ENCODE results near the gene IL17RC. TPM values are rescaled to one million over a fixed set of nuclear protein-coding genes. Genes with fewer than 3 reads are reported as not detected.

Gene IL17RC, protein sequence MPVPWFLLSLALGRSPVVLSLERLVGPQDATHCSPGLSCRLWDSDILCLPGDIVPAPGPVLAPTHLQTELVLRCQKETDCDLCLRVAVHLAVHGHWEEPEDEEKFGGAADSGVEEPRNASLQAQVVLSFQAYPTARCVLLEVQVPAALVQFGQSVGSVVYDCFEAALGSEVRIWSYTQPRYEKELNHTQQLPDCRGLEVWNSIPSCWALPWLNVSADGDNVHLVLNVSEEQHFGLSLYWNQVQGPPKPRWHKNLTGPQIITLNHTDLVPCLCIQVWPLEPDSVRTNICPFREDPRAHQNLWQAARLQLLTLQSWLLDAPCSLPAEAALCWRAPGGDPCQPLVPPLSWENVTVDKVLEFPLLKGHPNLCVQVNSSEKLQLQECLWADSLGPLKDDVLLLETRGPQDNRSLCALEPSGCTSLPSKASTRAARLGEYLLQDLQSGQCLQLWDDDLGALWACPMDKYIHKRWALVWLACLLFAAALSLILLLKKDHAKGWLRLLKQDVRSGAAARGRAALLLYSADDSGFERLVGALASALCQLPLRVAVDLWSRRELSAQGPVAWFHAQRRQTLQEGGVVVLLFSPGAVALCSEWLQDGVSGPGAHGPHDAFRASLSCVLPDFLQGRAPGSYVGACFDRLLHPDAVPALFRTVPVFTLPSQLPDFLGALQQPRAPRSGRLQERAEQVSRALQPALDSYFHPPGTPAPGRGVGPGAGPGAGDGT
- total RNA-seq (2021; fragmentation: NEBNext Ultra II Directional; extraction: Animal tissue kit (Norgen Biotek cat#: 25700)) (9.1 and 11.8 TPM in 2 replicates), polyA plus RNA-seq (2011; rRNA removed) (13.0 and 15.4 TPM in 2 replicates), polyA minus RNA-seq (2011; rRNA and poly(A)+ RNA removed) (7.5 and 7.8 TPM in 2 replicates)
- polyA plus RNA-seq (2011; cell fraction: cytosol; rRNA removed) = 12.8 TPM
- 46.4 TPM for polyA plus RNA-seq (2011; cell fraction: nucleus; rRNA removed)
- polyA plus RNA-seq (2012, experiment 1 of 2) = 8.9 to 12.4 TPM (median 11.2 TPM) in 4 replicates
- polyA plus RNA-seq (2012, experiment 2 of 2) = 11.1 TPM
- polyA plus RNA-seq (2013, experiment 1 of 2) = 11.0 TPM
- 10.3 TPM for polyA plus RNA-seq (2013, experiment 2 of 2)
- polyA minus RNA-seq (2011; cell fraction: cytosol; rRNA and poly(A)+ RNA removed) = 7.0 TPM
- 12.9 TPM for polyA minus RNA-seq (2011; cell fraction: nucleus; rRNA and poly(A)+ RNA removed)
- long read RNA-seq, experiment 1, partial matches to known transcripts = 3 of 12 reads
- long read RNA-seq, experiment 1, other reads (novel, unspliced or antisense) = 9 of 12 reads
- long read RNA-seq, experiment 2 = 0 reads

DNA sequence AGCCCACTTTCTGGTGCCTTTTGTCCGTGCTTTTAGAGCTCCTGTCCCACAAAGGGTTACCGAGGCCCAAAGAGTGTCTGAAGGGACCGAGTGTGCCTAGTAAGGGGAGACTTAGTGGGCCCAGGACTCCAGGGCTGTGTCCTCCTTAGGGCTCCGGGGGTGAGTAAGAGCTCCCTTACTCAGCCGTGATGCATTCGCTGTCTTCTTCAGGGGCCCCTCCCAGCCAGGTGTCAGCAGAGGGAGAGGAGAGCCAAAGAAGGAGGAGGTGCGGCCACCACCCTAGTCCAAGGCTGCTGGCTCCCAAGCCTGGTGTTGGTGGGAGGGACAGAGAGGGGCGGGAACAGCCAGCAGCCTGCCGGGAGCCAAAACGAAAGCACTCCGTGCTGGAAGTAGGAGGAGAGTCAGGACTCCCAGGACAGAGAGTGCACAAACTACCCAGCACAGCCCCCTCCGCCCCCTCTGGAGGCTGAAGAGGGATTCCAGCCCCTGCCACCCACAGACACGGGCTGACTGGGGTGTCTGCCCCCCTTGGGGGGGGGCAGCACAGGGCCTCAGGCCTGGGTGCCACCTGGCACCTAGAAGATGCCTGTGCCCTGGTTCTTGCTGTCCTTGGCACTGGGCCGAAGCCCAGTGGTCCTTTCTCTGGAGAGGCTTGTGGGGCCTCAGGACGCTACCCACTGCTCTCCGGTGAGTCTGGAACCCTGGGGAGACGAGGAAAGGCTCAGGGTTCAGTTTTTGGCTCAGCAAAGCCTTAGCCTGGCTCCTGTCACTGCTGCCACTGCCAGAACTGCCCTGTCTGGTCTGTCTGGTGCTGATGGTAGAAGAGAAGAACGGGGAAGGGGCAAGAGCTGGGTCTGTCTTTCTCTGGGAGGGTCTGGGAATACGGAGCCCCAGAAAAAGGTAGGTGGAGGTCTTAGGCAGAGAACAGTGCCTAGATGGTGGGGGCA lies at the start of gene IL17RC:
Gene IL17RC, plus strand, starts transcription at position 365 of the 947 bp plus-strand sequence. Its CDS starts 218 bp downstream, at position 583.
- H3K9me3 ChIP-seq (ENCODE audit: insufficient read depth in 2 of 2, low read depth in 1 of 2, low read length in 1 of 2) = peaks cover 0 to 4% of the 10 kb centered on the region in 2 experiments; a peak in 2 of 4 replicates
- no peak within 1 kb of the TSS for H4K91ac ChIP-seq (replicated peaks; ENCODE audit: insufficient read length, low read length)
- ChIA-PET POLR2A (ENCODE audit: partially characterized antibody) (interaction anchor here (0.7 to 5.5 kb wide), 12 partner anchors 9 to 32 kb away, joined by 3 to 43 read pairs (median 5); partner anchors contain the start of genes CRELD1, IL17RE and JAGN1), CTCF (ENCODE audit: partially characterized antibody) (interaction anchor here (0.9 to 9.1 kb wide), 10 partner anchors 12 to 98 kb away, joined by 3 to 76 read pairs (median 3); partner anchors contain the start of genes CRELD1 and IL17RE)
- H3K4ac ChIP-seq (replicated peaks; ENCODE audit: insufficient read length, low read depth, low read length) = peak within 1 kb of the TSS; percentile 58
- H3K23ac ChIP-seq (ENCODE audit: insufficient read length) = no peak within 1 kb of the TSS
- H2BK15ac ChIP-seq (ENCODE audit: low read length) = peak within 1 kb of the TSS; percentile 49
- peak within 1 kb of the TSS in 1 of 4 experiments; percentile 24; a peak in 2 of 7 replicates for H3K9ac ChIP-seq (replicated peaks in 1 of 4; ENCODE audit: extremely low read depth in 1 of 4, low read depth in 3 of 4, low read length in 3 of 4)
- no peak within 1 kb of the TSS for H3K56ac ChIP-seq (replicated peaks; ENCODE audit: insufficient read length, low read depth, low read length)
- H3K23me2 ChIP-seq (ENCODE audit: low read depth, low read length) = peaks cover 10% of the 10 kb centered on the region; the same call in 1 of the 2 replicates
- 31% methylated on average over 19 of the region's 19 CpGs; no CpG with 5 or more reads in 1 of the 2 experiments for WGBS, 2 experiments (ENCODE audit: extremely low coverage in 1 of 2, insufficient coverage in 1 of 2, insufficient read length in 1 of 2, insufficient replicate concordance in 2 of 2, low coverage in 1 of 2, low lambda C conversion rate in 2 of 2, missing lambda C conversion rate in 1 of 2)
- peak within 1 kb of the TSS; percentile 74 to 84 for H3K4me2 ChIP-seq (ENCODE audit: insufficient read depth in 1 of 2, low read depth in 2 of 2, low read length in 2 of 2)
- no peaks in the 10 kb centered on the region for H3K79me1 ChIP-seq (ENCODE audit: low read depth, low read length)
- no peak within 1 kb of the TSS for H2BK120ac ChIP-seq (replicated peaks; ENCODE audit: low read depth, low read length)
- no peaks in the 10 kb centered on the region for H3K79me2 ChIP-seq (ENCODE audit: control insufficient read depth in 1 of 2, insufficient read depth in 2 of 2, low read length in 2 of 2)
- H3K18ac ChIP-seq (ENCODE audit: extremely low read depth, low read length) = peak within 1 kb of the TSS; percentile 88
- no peak within 1 kb of the TSS for H2BK5ac ChIP-seq (ENCODE audit: low read depth, low read length)
- H2BK12ac ChIP-seq (ENCODE audit: low read depth, low read length) = no peak within 1 kb of the TSS; the same call in 1 of the 2 replicates
- H4K20me1 ChIP-seq (replicated peaks in 1 of 2; ENCODE audit: control insufficient read depth in 1 of 2, insufficient read depth in 2 of 2, low read length in 2 of 2) = no peaks in the 10 kb centered on the region
- peak within 1 kb of the TSS; percentile 77; the same call in 1 of the 2 replicates for H2AK5ac ChIP-seq (ENCODE audit: low read depth, low read length)
- H3K4me1 ChIP-seq (replicated peaks in 1 of 4; ENCODE audit: control insufficient read depth in 3 of 4, insufficient read depth in 4 of 4, low read length in 3 of 4) = peaks cover 0 to 20% (median 17%) of the 10 kb centered on the region in 4 experiments; a peak in 6 of 7 replicates
- no peak for FAIRE-seq
- H3K27ac ChIP-seq (ENCODE audit: low read depth, low read length) = no peak within 1 kb of the TSS
- H3K27me3 ChIP-seq (replicated peaks in 1 of 4; ENCODE audit: control insufficient read depth in 3 of 4, extremely low read depth in 1 of 4, insufficient read depth in 3 of 4, low read length in 3 of 4) = peaks cover 0 to 18% (median 10%) of the 10 kb centered on the region in 4 experiments; a peak in 5 of 7 replicates
- H2AFZ ChIP-seq (ENCODE audit: low read length) = no peak within 1 kb of the TSS
- no peak within 1 kb of the TSS for H4K5ac ChIP-seq (ENCODE audit: insufficient read length, low read depth, low read length)
- H3K14ac ChIP-seq (ENCODE audit: insufficient read length) = no peak within 1 kb of the TSS
- DNase-seq (ENCODE audit: low read depth in 1 of 2, low spot score in 2 of 2) = peak; percentile 70 to 81
- no peaks in the 10 kb centered on the region for H3K36me3 ChIP-seq (ENCODE audit: control insufficient read depth in 2 of 4, insufficient read depth in 4 of 4, low read length in 3 of 4)
- H2BK20ac ChIP-seq (ENCODE audit: low read length) = no peak within 1 kb of the TSS
- H4K8ac ChIP-seq (ENCODE audit: extremely low read depth, insufficient read depth, low read length) = peak within 1 kb of the TSS; percentile 28
- H3K4me3 ChIP-seq (ENCODE audit: extremely low read depth in 1 of 4, insufficient read depth in 2 of 4, low read depth in 3 of 4, low read length in 4 of 4) = peak within 1 kb of the TSS; percentile 46 to 72 (median 48)
- no peak for TF ChIP-seq NANOG (IDR thresholded peaks at IDR 0.05; ENCODE audit: insufficient read depth, low read depth, low read length, poor library complexity, severe bottlenecking)
- no peak for TF ChIP-seq KDM4A (IDR thresholded peaks at IDR 0.05; ENCODE audit: low read depth, low read length, severe bottlenecking)
- no peak for TF ChIP-seq PHF8 (conservative IDR thresholded peaks at IDR 0.05; ENCODE audit: low read depth, low read length)
- no peak for TF ChIP-seq CEBPB (IDR thresholded peaks at IDR 0.05; ENCODE audit: low read depth, low read length)
